SU-DHL-6 (cell line): Measurements from ENCODE around the gene LCE1A.

Experiments
- H2AFZ ChIP-seq: fragments of 200-600 bp; sonication (generic); 2 replicates; pipeline ENCODE4 v1.6.1; 2014; ENCODE audit warnings: low read depth, mild to moderate bottlenecking, moderate library complexity, mixed read lengths, antibody characterized with exemption, low read length; ENCODE audit not compliant: severe bottlenecking
- H3F3A ChIP-seq: fragments of 200-600 bp; shearing (Covaris generic); 2 replicates; pipeline ENCODE4 v1.6.0; 2016; ENCODE audit warnings: antibody characterized with exemption, mild to moderate bottlenecking; ENCODE audit not compliant: insufficient read depth
- H3K27ac ChIP-seq: fragments of 200-600 bp; sonication (generic); 2 replicates; pipeline ENCODE4 v1.5.1; 2016; ENCODE audit warnings: low read depth, mild to moderate bottlenecking, low read length, moderate library complexity, mixed read lengths
- H3K27me3 ChIP-seq: fragments of 200-600 bp; sonication (generic), shearing (Covaris generic); 2 replicates; pipeline ENCODE4 v1.6.0; 2014; ENCODE audit warnings: mild to moderate bottlenecking, low read length
- H3K36me3 ChIP-seq: fragments of 200-600 bp; sonication (generic); 2 replicates; pipeline ENCODE4 v1.6.1; 2014; ENCODE audit warnings: mild to moderate bottlenecking, low read length, mixed read lengths
- H3K4me2 ChIP-seq: fragments of 300-600, 200-600 bp; shearing (Covaris generic), sonication (generic); 2 replicates; pipeline ENCODE4 v1.6.0; 2014; ENCODE audit warnings: low read length, low read depth, mild to moderate bottlenecking; ENCODE audit not compliant: poor library complexity, severe bottlenecking
- H3K4me3 ChIP-seq: fragments of 200-600 bp; sonication (generic); 2 replicates; pipeline ENCODE4 v1.5.1; 2014; ENCODE audit warnings: antibody characterized with exemption, low read length, mild to moderate bottlenecking, mixed read lengths; ENCODE audit not compliant: insufficient read depth, poor library complexity, severe bottlenecking
- H3K79me2 ChIP-seq: fragments of 200-600 bp; sonication (generic); 2 replicates; pipeline ENCODE4 v1.6.1; 2014; ENCODE audit warnings: mild to moderate bottlenecking, low read length, moderate library complexity; ENCODE audit not compliant: insufficient read depth
- H3K9ac ChIP-seq: fragments of 200-600 bp; sonication (generic); 2 replicates; pipeline ENCODE4 v1.7.0; 2014; ENCODE audit warnings: mild to moderate bottlenecking, low read length
- H3K9me2 ChIP-seq: fragments of 200-600 bp; sonication (generic); replicated peaks from 2 replicates; pipeline ENCODE4 v1.6.1; 2014; ENCODE audit warnings: low read length; ENCODE audit not compliant: insufficient read depth
- H3K9me3 ChIP-seq: fragments of 200-600 bp; sonication (generic); 2 replicates; pipeline ENCODE4 v1.6.1; 2014; ENCODE audit warnings: low read length, mixed read lengths; ENCODE audit not compliant: insufficient read depth
- H4K20me1 ChIP-seq: fragments of 200-600 bp; sonication (generic); 2 replicates; pipeline ENCODE4 v1.6.1; 2014; ENCODE audit warnings: low read depth, mild to moderate bottlenecking, antibody characterized with exemption, low read length, moderate library complexity, mixed read lengths
- EZH2phosphoT487 ChIP-seq: fragments of 200-600 bp; sonication (generic), shearing (Covaris generic); conservative IDR thresholded peaks from 2 replicates; pipeline ENCODE4 v1.6.1; 2018; ENCODE audit warnings: mild to moderate bottlenecking, antibody characterized with exemption, low read length, moderate library complexity, mixed read lengths
- TF ChIP-seq, protein P1 (sequence below): fragments of 200-600 bp; sonication (generic); IDR thresholded peaks from one replicate; pipeline ENCODE4 v1.5.1; 2017; ENCODE audit warnings: antibody characterized with exemption, mild to moderate bottlenecking, low read length, moderate library complexity; ENCODE audit not compliant: insufficient read depth, poor library complexity, severe bottlenecking

LCE1A gene

GRCh38 chr1:152806576-152806975 is 20.7 kb upstream of the LCE1A start, which contains the start of gene LCE1C:
Gene LCE1C, minus strand, starts transcription at chr1:152806651. Its CDS starts 1,173 bp downstream, at chr1:152805478.
- Histone ChIP-seq H3K9ac (no peak within 1 kb of the TSS), H3K36me3 (no peaks in the 10 kb centered on the region), H3K79me2 (no peaks in the 10 kb centered on the region), H3K9me3 (no peaks in the 10 kb centered on the region), H4K20me1 (no peaks in the 10 kb centered on the region), H3K4me2 (no peak within 1 kb of the TSS), H3K4me3 (no peak within 1 kb of the TSS), H3K27me3 (0 out of 2 replicates have a peak, but pooled peaks cover 4% of the 10 kb centered on the region), H3K27ac (no peak within 1 kb of the TSS), H2AFZ (no peak within 1 kb of the TSS), H3K9me2 (no peaks in the 10 kb centered on the region; the same call in 1 of the 2 replicates), H3F3A (no peaks in the 10 kb centered on the region)
- TF ChIP-seq, protein P1, sequence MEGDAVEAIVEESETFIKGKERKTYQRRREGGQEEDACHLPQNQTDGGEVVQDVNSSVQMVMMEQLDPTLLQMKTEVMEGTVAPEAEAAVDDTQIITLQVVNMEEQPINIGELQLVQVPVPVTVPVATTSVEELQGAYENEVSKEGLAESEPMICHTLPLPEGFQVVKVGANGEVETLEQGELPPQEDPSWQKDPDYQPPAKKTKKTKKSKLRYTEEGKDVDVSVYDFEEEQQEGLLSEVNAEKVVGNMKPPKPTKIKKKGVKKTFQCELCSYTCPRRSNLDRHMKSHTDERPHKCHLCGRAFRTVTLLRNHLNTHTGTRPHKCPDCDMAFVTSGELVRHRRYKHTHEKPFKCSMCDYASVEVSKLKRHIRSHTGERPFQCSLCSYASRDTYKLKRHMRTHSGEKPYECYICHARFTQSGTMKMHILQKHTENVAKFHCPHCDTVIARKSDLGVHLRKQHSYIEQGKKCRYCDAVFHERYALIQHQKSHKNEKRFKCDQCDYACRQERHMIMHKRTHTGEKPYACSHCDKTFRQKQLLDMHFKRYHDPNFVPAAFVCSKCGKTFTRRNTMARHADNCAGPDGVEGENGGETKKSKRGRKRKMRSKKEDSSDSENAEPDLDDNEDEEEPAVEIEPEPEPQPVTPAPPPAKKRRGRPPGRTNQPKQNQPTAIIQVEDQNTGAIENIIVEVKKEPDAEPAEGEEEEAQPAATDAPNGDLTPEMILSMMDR, result no peak

DNA sequence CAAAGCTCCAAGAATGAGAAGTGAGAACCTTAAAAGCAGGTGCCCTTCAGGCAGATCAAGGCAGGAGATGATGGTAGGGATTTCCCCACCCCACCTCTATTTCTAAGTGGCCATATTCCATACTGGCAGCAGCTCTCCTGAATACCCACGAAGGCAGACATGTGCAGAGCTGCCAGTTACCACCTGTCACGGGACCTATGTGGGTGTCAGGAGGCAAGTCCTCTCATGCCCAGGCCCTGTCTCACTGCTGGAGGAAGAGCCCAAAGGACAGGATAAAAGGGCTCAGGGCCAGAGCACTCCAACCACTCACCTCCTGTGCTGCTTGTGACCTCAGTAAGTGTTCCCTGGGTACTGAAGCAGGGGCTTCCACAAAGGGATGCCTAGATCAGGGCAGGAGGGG is 16.2 kb upstream of the LCE1A start:
- no peaks in the 10 kb centered on the region for H4K20me1 ChIP-seq
- no peaks in the 10 kb centered on the region for H3K36me3 ChIP-seq
- no peaks in the 10 kb centered on the region for H3K9me3 ChIP-seq
- no peak overlapping the region for H3K4me2 ChIP-seq
- no peaks in the 10 kb centered on the region for H3F3A ChIP-seq
- no peak overlapping the region for H3K9ac ChIP-seq
- H3K79me2 ChIP-seq, result no peaks in the 10 kb centered on the region
- TF ChIP-seq, protein P1, result no peak
- H3K27me3 ChIP-seq, result 0 out of 2 replicates have a peak, but pooled peaks cover 4% of the 10 kb centered on the region
- no peaks in the 10 kb centered on the region; the same call in 1 of the 2 replicates for H3K9me2 ChIP-seq
- no peak overlapping the region for H2AFZ ChIP-seq
- H3K4me3 ChIP-seq, result no peak overlapping the region
- no peak overlapping the region for H3K27ac ChIP-seq

DNA sequence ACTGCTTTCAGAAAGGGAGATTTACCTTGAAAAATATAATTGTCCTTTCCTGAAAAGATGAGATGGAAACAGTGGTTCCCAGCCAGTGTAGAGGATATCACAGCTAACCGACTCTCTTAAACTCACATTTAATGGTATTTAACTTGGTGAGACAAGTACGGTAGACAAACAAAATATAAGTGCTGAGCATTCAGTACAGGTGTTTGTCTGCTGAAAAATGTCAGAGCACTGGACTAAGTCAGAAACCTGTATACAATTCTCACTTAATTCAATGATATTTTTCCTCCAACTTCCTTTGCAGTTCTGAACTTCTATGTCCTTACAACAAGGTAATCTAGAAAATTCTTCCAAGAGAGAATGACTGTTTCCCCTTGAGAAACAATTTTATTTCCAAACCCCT is 15.6 kb upstream of the LCE1A start, which contains the start of gene LCE1B:
TSS of gene LCE1B (plus strand) at position 301 of the 400 bp plus-strand sequence. CDS start 476 bp downstream, outside the sequence.
- Histone ChIP-seq H3K27me3 (0 out of 2 replicates have a peak, but pooled peaks cover 4% of the 10 kb centered on the region), H4K20me1 (no peaks in the 10 kb centered on the region), H3K4me3 (no peak within 1 kb of the TSS), H3K79me2 (no peaks in the 10 kb centered on the region), H3K9me3 (no peaks in the 10 kb centered on the region), H3K9me2 (no peaks in the 10 kb centered on the region), H2AFZ (no peak within 1 kb of the TSS), H3K36me3 (no peaks in the 10 kb centered on the region), H3F3A (no peaks in the 10 kb centered on the region), H3K9ac (no peak within 1 kb of the TSS), H3K4me2 (no peak within 1 kb of the TSS), H3K27ac (no peak within 1 kb of the TSS)
- TF ChIP-seq, protein P1, result no peak
- TF ChIP-seq EZH2phosphoT487, result no peak
